Stimulated activated CD8-positive, alpha-beta memory T cell treated with anti-CD3 and anti-CD28 coated beads, Interleukin-7, amount 100 ng/mL, for 1 hour (primary cell): ENCODE data around the gene NDEL1.

ENCODE experiments used
- DNase-seq, 2 donors: peaks; one replicate each; pipeline ENCODE4 v3.0.0-alpha.2; 2020; ENCODE audit warnings: low read depth in 2 of 2

Gene NDEL1

DNA sequence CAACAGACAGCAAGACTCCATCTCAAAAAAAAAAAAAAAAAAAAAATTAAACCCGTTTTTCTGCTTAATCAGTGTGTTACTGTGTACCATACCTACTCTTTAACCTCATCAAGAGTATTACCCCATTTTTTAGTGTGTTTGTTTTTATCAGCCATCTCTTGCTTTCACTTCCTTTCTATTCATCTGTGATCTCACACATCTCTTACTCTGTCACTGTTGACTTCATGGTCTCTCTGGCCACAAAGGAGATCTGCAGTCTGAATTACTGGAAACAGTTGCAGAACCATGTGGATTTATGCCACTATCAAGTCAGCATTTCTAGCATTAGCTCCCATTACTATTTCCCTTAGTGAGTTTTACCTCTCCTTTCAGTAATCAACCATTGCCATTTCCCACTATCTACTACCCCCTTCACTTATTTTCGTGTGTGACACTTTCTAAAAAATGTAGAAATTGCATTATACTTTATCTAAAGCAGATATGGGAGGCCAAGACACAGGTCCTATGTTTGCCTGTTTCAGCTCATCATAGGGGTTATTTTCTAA, 20.1 kb downstream of the NDEL1 start:
- no peak for DNase-seq

- no peak for DNase-seq
These were observed 22.4 kb downstream of the NDEL1 start for GRCh38 chr17:8458128-8458527.

GRCh38 chr17:8459107-8459506, 23.4 kb downstream of the NDEL1 start:
- no peak for DNase-seq

- no peak for DNase-seq
These were observed 24.1 kb downstream of the NDEL1 start for GRCh38 chr17:8459831-8460230.

DNA sequence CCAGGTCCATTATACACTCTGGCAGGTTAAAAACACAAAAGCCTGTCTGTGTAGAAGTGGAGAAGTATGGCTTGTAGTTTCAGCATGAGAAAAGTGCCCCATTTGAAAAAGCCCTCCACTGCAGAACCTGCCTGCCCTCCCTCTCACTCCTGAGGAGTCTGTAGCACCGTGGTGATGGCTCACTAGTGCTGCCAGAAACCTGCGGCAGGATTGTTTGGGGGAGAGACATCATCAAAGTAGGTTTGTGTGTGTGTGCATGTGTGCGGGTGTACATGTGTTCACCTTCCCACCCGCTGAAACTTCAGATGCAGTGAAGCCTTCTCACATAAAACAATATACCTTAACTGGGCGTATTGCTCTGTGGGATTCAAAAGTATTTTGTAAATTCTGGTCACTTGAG, 26.9 kb downstream of the NDEL1 start:
- DNase-seq: no peak

DNA sequence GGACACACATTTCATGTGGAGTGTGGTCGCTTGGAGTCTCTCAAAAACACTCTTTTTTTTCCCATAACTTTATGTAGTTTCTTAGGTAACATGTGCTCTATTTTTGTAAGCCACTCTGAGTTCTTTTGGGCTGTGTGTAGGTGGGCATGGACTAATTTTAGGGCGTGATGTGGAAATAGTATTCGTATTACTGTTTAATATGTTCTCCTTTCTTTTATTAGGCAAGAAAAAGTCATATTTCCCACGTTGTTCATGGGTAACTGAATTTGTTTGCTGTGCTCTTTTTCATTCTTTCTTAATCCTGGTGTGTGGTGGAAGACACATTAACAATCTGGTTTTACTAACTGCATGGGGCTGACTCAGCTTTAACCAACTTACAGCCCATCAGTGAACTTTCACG, 27.4 kb downstream of the NDEL1 start:
- DNase-seq: no peak

- DNase-seq: no peak
These were observed 29.3 kb downstream of the NDEL1 start for GRCh38 chr17:8464941-8465340.

DNA sequence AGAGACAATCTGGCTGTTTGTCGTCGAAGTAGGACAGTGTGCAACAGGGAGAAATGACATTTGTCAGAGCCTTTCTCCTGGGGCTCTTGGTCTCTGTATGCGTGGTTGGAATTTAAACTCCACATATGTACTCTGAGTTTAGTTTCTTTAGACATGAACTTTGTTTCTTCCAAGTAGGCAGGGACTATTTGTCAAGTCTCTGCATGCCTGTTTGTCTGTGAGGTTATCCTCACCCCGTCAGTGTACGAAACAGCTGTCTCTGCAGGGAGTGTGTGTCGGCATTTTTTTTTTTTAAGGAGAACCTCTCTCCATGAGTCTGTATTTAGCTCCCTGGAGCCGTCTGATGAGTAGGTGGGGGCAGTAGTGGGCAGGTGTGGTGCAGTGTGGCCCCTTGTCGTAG, 29.7 kb downstream of the NDEL1 start:
- no peak for DNase-seq

- no peak for DNase-seq
These were observed 30.1 kb downstream of the NDEL1 start for GRCh38 chr17:8465759-8466158.

- no peak for DNase-seq
These were observed 30.8 kb downstream of the NDEL1 start for GRCh38 chr17:8466456-8466855.

- no peak for DNase-seq
These were observed 31.2 kb downstream of the NDEL1 start for GRCh38 chr17:8466873-8467272.

DNA sequence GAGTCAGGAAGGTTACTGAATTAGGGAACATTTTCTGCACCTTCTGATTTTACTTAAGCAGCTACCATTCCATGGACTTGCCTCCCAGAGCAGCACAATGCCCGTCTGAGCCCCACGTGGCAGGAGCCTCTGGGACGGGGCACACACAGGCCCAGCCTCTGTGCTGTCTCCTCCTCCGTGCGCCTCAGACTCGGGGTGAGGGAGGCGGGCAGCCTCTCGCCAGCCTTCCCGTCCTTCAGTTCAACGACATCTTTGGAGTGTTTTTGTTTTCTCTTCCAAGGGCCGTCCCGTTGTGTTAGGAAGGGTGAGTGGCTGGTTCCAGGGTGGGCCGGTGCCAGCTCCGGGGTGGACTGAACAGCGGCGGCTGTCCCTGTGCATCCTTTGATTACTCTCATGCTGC, 31.8 kb downstream of the NDEL1 start:
- DNase-seq: no peak

DNA sequence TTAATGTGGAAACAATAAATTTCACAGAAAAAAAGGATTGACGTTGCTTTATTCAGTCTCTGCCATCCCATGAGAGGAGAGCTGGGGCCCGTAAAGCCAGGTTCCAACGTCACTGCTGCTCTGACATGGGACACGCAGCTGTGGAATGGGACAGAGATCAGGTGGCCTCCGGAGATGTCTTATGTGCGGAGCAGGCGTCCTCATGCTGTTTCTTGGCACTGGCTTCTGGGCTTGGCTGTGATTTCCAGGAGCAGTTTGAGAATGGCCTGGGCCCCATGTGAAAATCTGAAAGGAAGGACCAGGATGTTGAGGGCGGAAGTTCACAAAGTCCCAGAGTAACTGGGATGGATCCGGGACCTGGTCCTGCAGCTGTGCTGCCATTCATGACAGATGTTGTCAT, 32.4 kb downstream of the NDEL1 start:
- no peak for DNase-seq

- no peak for DNase-seq
These were observed 33.3 kb downstream of the NDEL1 start for GRCh38 chr17:8468980-8469379.

DNA sequence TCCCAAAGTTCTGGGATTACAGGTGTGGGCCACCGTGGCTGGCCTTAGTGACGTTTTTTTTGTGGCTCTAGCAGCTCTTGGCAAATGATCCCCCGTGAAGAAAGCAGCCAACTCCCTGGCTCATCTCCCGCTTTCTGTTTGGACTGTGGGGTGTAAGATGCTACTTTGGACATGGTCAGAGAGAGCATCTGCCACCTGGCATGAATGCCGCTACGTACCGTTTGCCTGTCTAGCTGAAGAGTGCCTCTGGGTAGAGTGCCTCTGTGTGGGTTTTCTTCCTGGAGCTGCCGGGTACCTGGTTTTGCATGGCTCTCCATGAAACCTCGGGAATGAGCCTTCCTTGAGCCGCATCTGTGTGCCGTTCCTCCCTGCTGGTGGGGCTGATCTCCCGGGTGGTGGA, 34.3 kb downstream of the NDEL1 start:
- DNase-seq: no peak

GRCh38 chr17:8470447-8471047, 34.9 kb downstream of the NDEL1 start:
- no peak for DNase-seq

- DNase-seq: no peak
These were observed 37.0 kb downstream of the NDEL1 start for GRCh38 chr17:8472663-8473062.

DNA sequence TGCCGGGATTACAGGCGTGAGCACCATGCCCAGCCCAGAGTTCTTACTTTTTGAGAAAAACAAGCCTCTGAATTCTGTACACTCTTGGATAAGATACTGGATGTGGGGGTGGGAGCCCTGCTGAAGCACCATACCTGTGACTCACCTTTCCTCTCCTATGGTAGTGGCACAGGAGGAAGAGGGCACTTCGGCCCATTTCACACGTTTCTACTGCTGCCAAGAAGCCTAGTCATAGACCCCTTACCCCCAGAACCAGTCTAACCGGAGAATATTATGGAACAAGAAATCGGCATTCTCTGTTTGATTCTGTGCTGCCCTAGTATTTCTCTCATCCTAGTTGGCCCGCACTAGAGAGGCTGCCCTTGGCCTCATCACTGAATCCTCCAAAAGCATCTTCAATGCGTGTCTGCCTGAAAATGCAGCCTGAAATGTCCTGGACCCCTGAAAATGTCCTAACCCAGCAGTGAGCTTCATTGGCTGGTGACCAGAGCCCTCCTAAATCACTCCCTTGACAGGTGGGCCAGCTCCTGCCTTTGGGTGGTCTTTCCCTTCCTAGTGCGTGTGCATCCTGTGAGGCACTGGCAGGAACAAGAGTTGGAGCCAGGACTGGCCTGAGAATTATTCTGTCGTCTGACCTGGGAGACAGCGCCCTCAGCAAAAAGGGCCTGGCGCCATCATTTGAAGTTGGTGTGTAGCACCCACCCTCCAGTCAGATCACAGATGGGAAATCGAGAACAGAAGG, 37.9 kb downstream of the NDEL1 start:
- no peak for DNase-seq

DNA sequence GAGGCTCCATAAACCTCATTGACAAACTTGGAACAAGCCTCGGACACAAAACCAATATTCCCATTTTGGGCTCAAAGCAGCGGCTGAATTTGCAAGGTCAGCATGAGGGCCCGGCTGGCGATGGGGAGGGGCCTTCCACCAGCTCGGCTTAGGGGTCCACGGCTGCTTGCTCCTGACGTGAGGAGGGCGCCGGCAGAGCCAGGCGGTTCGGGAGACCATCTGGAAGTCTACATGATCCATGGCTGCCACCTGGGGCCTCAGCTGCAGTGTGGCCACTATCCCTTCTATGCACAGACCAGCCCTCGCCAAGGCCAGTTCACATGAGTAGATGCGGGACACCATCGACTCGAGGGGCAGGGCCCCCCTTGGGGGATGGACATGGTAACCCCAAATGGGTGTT, 39.1 kb downstream of the NDEL1 start:
- DNase-seq: no peak

GRCh38 chr17:8475227-8475626, 39.5 kb downstream of the NDEL1 start:
- DNase-seq: no peak

DNA sequence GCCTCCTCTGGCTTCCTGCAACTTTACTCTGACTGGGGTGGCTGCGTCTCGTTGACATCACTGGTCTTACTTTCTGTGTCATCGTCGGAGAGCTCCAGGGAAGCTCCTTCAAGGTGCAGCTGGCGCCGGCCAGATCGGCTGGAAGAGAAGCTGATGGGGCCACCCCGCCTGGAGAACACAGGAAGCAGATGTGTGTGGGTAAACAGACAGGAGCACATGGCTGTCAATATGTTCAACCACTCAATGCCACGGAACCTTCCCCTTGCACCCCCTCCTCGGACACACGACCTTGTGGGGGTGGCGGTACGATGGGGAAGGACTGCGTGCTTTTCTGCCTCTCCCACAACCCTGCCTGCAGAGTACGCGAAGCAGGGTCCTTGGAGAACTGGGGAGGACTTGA, 40.1 kb downstream of the NDEL1 start:
- no peak for DNase-seq

- DNase-seq: no peak
These were observed 41.1 kb downstream of the NDEL1 start for GRCh38 chr17:8476741-8477140.

DNA sequence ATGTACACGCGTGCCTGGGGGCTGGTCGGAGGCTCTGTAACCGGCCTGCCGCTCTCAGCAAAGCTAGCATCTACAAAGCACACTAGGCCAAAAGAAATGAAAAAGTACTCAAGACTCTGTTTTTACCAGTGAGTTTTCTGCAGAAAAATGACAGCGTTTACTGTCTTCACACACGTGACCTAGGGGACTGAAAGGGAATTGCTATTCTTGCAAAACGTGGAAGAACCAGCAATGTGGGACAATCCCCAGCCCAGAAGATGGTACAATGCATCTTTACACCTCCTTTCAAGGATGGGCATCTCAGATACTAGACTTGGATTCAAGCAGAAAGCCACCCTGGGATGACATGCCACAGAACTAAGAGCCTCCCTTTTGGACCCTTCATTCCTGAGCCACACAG, 41.5 kb downstream of the NDEL1 start:
- no peak for DNase-seq
